Activated CD4-positive, alpha-beta memory T cell treated with anti-CD3 and anti-CD28 coated beads for 36 hours (primary cell): ENCODE measurements around the gene WDTC1. TPM values are rescaled to one million over a fixed set of nuclear protein-coding genes. Genes with fewer than 3 reads are reported as not detected.

Experiments used
- CTCF ChIA-PET: fragments of 350-600 bp; sonication (Branson Sonifier 250); formaldehyde crosslinking; loops from one replicate; lab custom pipeline; 2021; ENCODE audit warnings: antibody characterized with exemption, inconsistent platforms; lab: Charles Lee
- POLR2A ChIA-PET: fragments of 350-600 bp; sonication (Branson Sonifier 250); formaldehyde crosslinking; loops from one replicate; lab custom pipeline; 2021; ENCODE audit warnings: antibody characterized with exemption; lab: Charles Lee
- DNase-seq: peaks from one replicate; pipeline ENCODE4 v3.0.0-alpha.2; 2020
- H3K27ac Mint-ChIP-seq: one replicate; pipeline ENCODE4 v1.8.0; 2021; ENCODE audit warnings: mixed read lengths
- H3K27me3 Mint-ChIP-seq: one replicate; pipeline ENCODE4 v1.8.0; 2021; ENCODE audit warnings: mixed read lengths
- H3K36me3 Mint-ChIP-seq: one replicate; pipeline ENCODE4 v1.8.0; 2021; ENCODE audit warnings: mixed read lengths
- H3K4me1 Mint-ChIP-seq: one replicate; pipeline ENCODE4 v1.8.0; 2021; ENCODE audit warnings: low read depth, mixed read lengths
- H3K4me3 Mint-ChIP-seq: one replicate; pipeline ENCODE4 v1.8.0; 2021; ENCODE audit warnings: mild to moderate bottlenecking, mixed read lengths
- H3K9me3 Mint-ChIP-seq: one replicate; pipeline ENCODE4 v1.8.0; 2021; ENCODE audit warnings: mixed read lengths
- intact Hi-C: fragments of 100-400 bp; cut with micrococcal nuclease; formaldehyde crosslinking; loops from one replicate; pipeline ENCODE4 v1.15.1; 2023
- total RNA-seq, 2 experiments: library from RNA; stranded (reverse); gene quantifications; one replicate each; pipeline ENCODE4 v1.2.3, GENCODE V29; 2021

WDTC1 gene
- total RNA-seq, 2 experiments from 2014 or later = 30.3 TPM

- ChIA-PET CTCF (interaction anchor here (2.3 kb wide), 1 partner anchor 9 kb away, joined by 11 read pairs; no protein-coding TSS in a partner anchor), POLR2A (no interaction called here)
- Mint-ChIP-seq H3K9me3 (no peaks in the 10 kb centered on the region), H3K27ac (no peak overlapping the region), H3K27me3 (no peaks in the 10 kb centered on the region), H3K4me3 (no peak overlapping the region), H3K4me1 (no peaks in the 10 kb centered on the region), H3K36me3 (peaks cover 8% of the 10 kb centered on the region)
- intact Hi-C loops = no loop called here
- DNase-seq = no peak
These were observed 57.7 kb downstream of the WDTC1 start for GRCh38 chr1:27292106-27292505.

GRCh38 chr1:27293915-27294314 lies 59.5 kb downstream of the WDTC1 start:
- Mint-ChIP-seq H3K27me3 (no peaks in the 10 kb centered on the region), H3K9me3 (no peaks in the 10 kb centered on the region), H3K36me3 (peaks cover 4% of the 10 kb centered on the region), H3K4me3 (no peak overlapping the region), H3K4me1 (no peaks in the 10 kb centered on the region), H3K27ac (no peak overlapping the region)
- DNase-seq = no peak
- intact Hi-C loops = no loop called here
- POLR2A ChIA-PET = no interaction called here
- CTCF ChIA-PET = interaction anchor here (0.7 to 12.2 kb wide), 10 partner anchors 10 to 369 kb away, joined by 3 to 257 read pairs (median 6); partner anchors contain the start of gene AHDC1

- no peak overlapping the region for H3K27ac Mint-ChIP-seq
- CTCF ChIA-PET = interaction anchor here (0.6 to 12.2 kb wide), 66 partner anchors 11 to 375 kb away, joined by 3 to 257 read pairs (median 4); partner anchors contain the start of genes AHDC1, CD164L2, GPR3 and IFI6
- POLR2A ChIA-PET = no interaction called here
- intact Hi-C loops = no loop called here
- peak; percentile 73 for DNase-seq
- no peak overlapping the region for H3K4me3 Mint-ChIP-seq
- H3K27me3 Mint-ChIP-seq = no peaks in the 10 kb centered on the region
- H3K4me1 Mint-ChIP-seq = no peaks in the 10 kb centered on the region
- H3K36me3 Mint-ChIP-seq = peaks cover 6% of the 10 kb centered on the region
- no peaks in the 10 kb centered on the region for H3K9me3 Mint-ChIP-seq
These were observed 62.4 kb downstream of the WDTC1 start for GRCh38 chr1:27296773-27297291.

GRCh38 chr1:27297903-27298302 lies 63.5 kb downstream of the WDTC1 start:
- Mint-ChIP-seq H3K36me3 (peaks cover 1% of the 10 kb centered on the region), H3K4me3 (no peak overlapping the region), H3K4me1 (no peaks in the 10 kb centered on the region), H3K9me3 (no peaks in the 10 kb centered on the region), H3K27me3 (no peaks in the 10 kb centered on the region), H3K27ac (no peak overlapping the region)
- ChIA-PET POLR2A (no interaction called here), CTCF (interaction anchor here (0.6 to 12.2 kb wide), 29 partner anchors 10 to 365 kb away, joined by 3 to 257 read pairs (median 7); partner anchors contain the start of genes AHDC1, CD164L2, GPR3 and TMEM222)
- DNase-seq = no peak
- intact Hi-C loops = no loop called here

- H3K36me3 Mint-ChIP-seq = peaks cover 4% of the 10 kb centered on the region
- no peaks in the 10 kb centered on the region for H3K27me3 Mint-ChIP-seq
- ChIA-PET CTCF (interaction anchor here (0.7 to 12.2 kb wide), 23 partner anchors 9 to 364 kb away, joined by 3 to 257 read pairs (median 7); partner anchors contain the start of genes AHDC1, CD164L2, GPR3 and TMEM222), POLR2A (interaction anchor here (0.6 kb wide), 1 partner anchor 300 kb away, joined by 4 read pairs; no protein-coding TSS in a partner anchor)
- no peak for DNase-seq
- no peaks in the 10 kb centered on the region for H3K4me1 Mint-ChIP-seq
- H3K27ac Mint-ChIP-seq = no peak overlapping the region
- H3K4me3 Mint-ChIP-seq = no peak overlapping the region
- no peaks in the 10 kb centered on the region for H3K9me3 Mint-ChIP-seq
- intact Hi-C loops = no loop called here
These were observed 64.4 kb downstream of the WDTC1 start for GRCh38 chr1:27298632-27299384.

- CTCF ChIA-PET = interaction anchor here (0.8 to 12.2 kb wide), 37 partner anchors 8 to 377 kb away, joined by 3 to 257 read pairs (median 7); partner anchors contain the start of genes AHDC1, CD164L2, GPR3 and MAP3K6
- Mint-ChIP-seq H3K9me3 (no peaks in the 10 kb centered on the region), H3K4me1 (no peaks in the 10 kb centered on the region), H3K27me3 (no peaks in the 10 kb centered on the region), H3K36me3 (peaks cover 4% of the 10 kb centered on the region), H3K27ac (no peak overlapping the region), H3K4me3 (no peak overlapping the region)
- POLR2A ChIA-PET = no interaction called here
- no peak for DNase-seq
- intact Hi-C loops = loop anchor here (2.0 kb wide), 1 partner anchor 307 kb away; no protein-coding TSS in a partner anchor
These were observed 65.2 kb downstream of the WDTC1 start for GRCh38 chr1:27299385-27300271.

GRCh38 chr1:27300341-27301051 lies 66.1 kb downstream of the WDTC1 start:
- Mint-ChIP-seq H3K36me3 (peaks cover 4% of the 10 kb centered on the region), H3K27me3 (no peaks in the 10 kb centered on the region), H3K4me1 (no peaks in the 10 kb centered on the region), H3K27ac (no peak overlapping the region), H3K9me3 (no peaks in the 10 kb centered on the region), H3K4me3 (no peak overlapping the region)
- peak; percentile 83 for DNase-seq
- intact Hi-C loops = loop anchor here (1.0 to 2.0 kb wide), 2 partner anchors 88 to 306 kb away; no protein-coding TSS in a partner anchor
- ChIA-PET POLR2A (interaction anchor here (1.0 kb wide), 1 partner anchor 95 kb away, joined by 4 read pairs; no protein-coding TSS in a partner anchor), CTCF (interaction anchor here (0.5 to 12.2 kb wide), 60 partner anchors 8 to 922 kb away, joined by 3 to 257 read pairs (median 4); partner anchors contain the start of genes AHDC1, CD164L2, GPR3 and MAP3K6)

- Mint-ChIP-seq H3K4me1 (no peaks in the 10 kb centered on the region), H3K27ac (no peak overlapping the region), H3K27me3 (no peaks in the 10 kb centered on the region), H3K9me3 (no peaks in the 10 kb centered on the region), H3K4me3 (no peak overlapping the region), H3K36me3 (peaks cover 4% of the 10 kb centered on the region)
- intact Hi-C loops = loop anchor here (1.0 to 2.0 kb wide), 2 partner anchors 87 to 306 kb away; no protein-coding TSS in a partner anchor
- POLR2A ChIA-PET = interaction anchor here (1.0 kb wide), 1 partner anchor 95 kb away, joined by 4 read pairs; no protein-coding TSS in a partner anchor
- CTCF ChIA-PET = interaction anchor here (0.5 to 12.2 kb wide), 54 partner anchors 9 to 481 kb away, joined by 3 to 257 read pairs (median 4); partner anchors contain the start of genes AHDC1, CD164L2, GPR3 and MAP3K6
- no peak for DNase-seq
These were observed 66.6 kb downstream of the WDTC1 start for GRCh38 chr1:27301052-27301422.

GRCh38 chr1:27301582-27302199 lies 67.3 kb downstream of the WDTC1 start:
- ChIA-PET CTCF (interaction anchor here (0.6 to 12.2 kb wide), 31 partner anchors 9 to 361 kb away, joined by 3 to 257 read pairs (median 6); partner anchors contain the start of genes AHDC1, CD164L2, GPR3 and MAP3K6), POLR2A (interaction anchor here (1.0 kb wide), 1 partner anchor 94 kb away, joined by 4 read pairs; no protein-coding TSS in a partner anchor)
- H3K4me3 Mint-ChIP-seq = no peak overlapping the region
- no peak overlapping the region for H3K27ac Mint-ChIP-seq
- H3K27me3 Mint-ChIP-seq = no peaks in the 10 kb centered on the region
- H3K36me3 Mint-ChIP-seq = peaks cover 4% of the 10 kb centered on the region
- no peaks in the 10 kb centered on the region for H3K9me3 Mint-ChIP-seq
- intact Hi-C loops = loop anchor here (1.0 to 2.0 kb wide), 2 partner anchors 87 to 305 kb away; no protein-coding TSS in a partner anchor
- no peaks in the 10 kb centered on the region for H3K4me1 Mint-ChIP-seq
- DNase-seq = no peak

GRCh38 chr1:27302612-27303011 lies 68.2 kb downstream of the WDTC1 start:
- CTCF ChIA-PET = interaction anchor here (1.0 to 12.2 kb wide), 13 partner anchors 11 to 304 kb away, joined by 3 to 257 read pairs (median 24); partner anchors contain the start of genes AHDC1, CD164L2, GPR3 and MAP3K6
- Mint-ChIP-seq H3K27ac (no peak overlapping the region), H3K4me3 (no peak overlapping the region), H3K36me3 (peaks cover 4% of the 10 kb centered on the region), H3K4me1 (no peaks in the 10 kb centered on the region), H3K27me3 (no peaks in the 10 kb centered on the region), H3K9me3 (no peaks in the 10 kb centered on the region)
- POLR2A ChIA-PET = no interaction called here
- intact Hi-C loops = no loop called here
- DNase-seq = no peak
